Stimulated activated CD4-positive, alpha-beta T cell treated with anti-CD3 and anti-CD28 coated beads, Interleukin-12 subunit alpha, Interleukin-12 subunit beta, amount 100 ng/mL, for 4 hours (primary cell): ENCODE measurements around the gene HOXD3.

Experiments
- DNase-seq: peaks from one replicate; pipeline ENCODE4 v3.0.0-alpha.2; 2020

The HOXD3 gene

GRCh38 chr2:176122052-176122682 is 34.9 kb upstream of the HOXD3 start:
- no peak for DNase-seq

- DNase-seq, result no peak
Measured at GRCh38 chr2:176122683-176123410, 34.3 kb upstream of the HOXD3 start, which contains the start of gene HOXD9. Gene HOXD9 (plus strand): TSS chr2:176122719. CDS start chr2:176122769, 50 bp downstream.

GRCh38 chr2:176123411-176124109 is 33.5 kb upstream of the HOXD3 start:
- no peak for DNase-seq

GRCh38 chr2:176124110-176124946 is 32.8 kb upstream of the HOXD3 start:
- DNase-seq, result no peak

- DNase-seq, result no peak
Measured at GRCh38 chr2:176124947-176125771, 31.9 kb upstream of the HOXD3 start.

- DNase-seq, result no peak
Measured at GRCh38 chr2:176125772-176126054, 31.4 kb upstream of the HOXD3 start.

- peak; percentile 71 for DNase-seq
Measured at GRCh38 chr2:176126929-176127773, 30.0 kb upstream of the HOXD3 start.

- DNase-seq, result no peak
Measured at GRCh38 chr2:176127774-176128072, 29.4 kb upstream of the HOXD3 start.

GRCh38 chr2:176128172-176128981 is 28.7 kb upstream of the HOXD3 start:
- no peak for DNase-seq

- no peak for DNase-seq
Measured at GRCh38 chr2:176128982-176129796, 27.9 kb upstream of the HOXD3 start, which contains the start of gene HOXD8. Gene HOXD8 (plus strand): TSS chr2:176129705. CDS start chr2:176130367, 662 bp downstream.

GRCh38 chr2:176129813-176130146 is 27.3 kb upstream of the HOXD3 start:
- DNase-seq, result no peak

- DNase-seq, result no peak
Measured at GRCh38 chr2:176130147-176130956, 26.8 kb upstream of the HOXD3 start.

- DNase-seq, result no peak
Measured at GRCh38 chr2:176130957-176131847, 25.9 kb upstream of the HOXD3 start.

GRCh38 chr2:176131848-176132158 is 25.3 kb upstream of the HOXD3 start:
- DNase-seq, result no peak

GRCh38 chr2:176132205-176133171 is 24.6 kb upstream of the HOXD3 start:
- no peak for DNase-seq

- DNase-seq, result no peak
Measured at GRCh38 chr2:176133389-176133788, 23.7 kb upstream of the HOXD3 start.

GRCh38 chr2:176134035-176134434 is 23.1 kb upstream of the HOXD3 start:
- DNase-seq, result no peak
